GM13976 (cell line): ENCODE data around the gene ZBTB43.
"Not testable (repeated sequence)": the region's sequence is repeated elsewhere in the genome, so short reads cannot be mapped to it uniquely, and the experiment has no call there.

Experiments used
- DNase-seq: peaks from one replicate; pipeline ENCODE4 v3.0.0; 2012; ENCODE audit warnings: low spot score
- CTCF ChIP-seq: IDR thresholded peaks from 2 replicates; pipeline ENCODE4 v1.5.1; 2012; ENCODE audit warnings: borderline replicate concordance, mild to moderate bottlenecking; ENCODE audit not compliant: insufficient read depth; ENCODE audit errors: extremely low read depth, missing control alignments, control extremely low read depth
- in situ Hi-C: fragments of 300-500 bp; cut with MboI; formaldehyde crosslinking; loops from one replicate; pipeline ENCODE4 v1.12.0; 2022; ENCODE audit warnings: low sequenced_read_pairs, mixed read lengths, inconsistent platforms; ENCODE audit not compliant: unreplicated experiment

ZBTB43 gene

GRCh38 chr9:126799034-126799433, 5.8 kb upstream of the ZBTB43 start:
- DNase-seq, result no peak
- in situ Hi-C loops, result no loop called here
- TF ChIP-seq CTCF, result no peak

GRCh38 chr9:126802318-126803059, 2.4 kb upstream of the ZBTB43 start:
- TF ChIP-seq CTCF, result no peak
- no peak for DNase-seq
- in situ Hi-C loops, result no loop called here

- in situ Hi-C loops, result no loop called here
- DNase-seq, result no peak
- TF ChIP-seq CTCF, result no peak
Measured at GRCh38 chr9:126804198-126804695, 593 bp upstream of the ZBTB43 start.

GRCh38 chr9:126805554-126806262, 868 bp downstream of the ZBTB43 start:
- in situ Hi-C loops, result no loop called here
- DNase-seq, result peak; percentile 67
- peak; percentile 12 for TF ChIP-seq CTCF

- no peak for TF ChIP-seq CTCF
- no peak for DNase-seq
- in situ Hi-C loops, result no loop called here
Measured at GRCh38 chr9:126806336-126806735, 1.5 kb downstream of the ZBTB43 start.

- in situ Hi-C loops, result no loop called here
- TF ChIP-seq CTCF, result no peak
- no peak for DNase-seq
Measured at GRCh38 chr9:126809068-126809467, 4.2 kb downstream of the ZBTB43 start.

GRCh38 chr9:126810221-126810620, 5.4 kb downstream of the ZBTB43 start:
- in situ Hi-C loops, DNase-seq: not testable (repeated sequence)
